H7 (cell line): Measurements from ENCODE around the gene PUSL1. TPM values are rescaled to one million over a fixed set of nuclear protein-coding genes. Genes with fewer than 3 reads are reported as not detected.
"Not testable (repeated sequence)": the region's sequence is repeated elsewhere in the genome, so short reads cannot be mapped to it uniquely, and the experiment has no call there.

Experiments used
- DNase-seq: peaks from one replicate; pipeline ENCODE4 v3.0.0; 2012
- H3K27me3 ChIP-seq: 2 replicates; pipeline ENCODE4 v1.6.0; 2011; ENCODE audit warnings: mild to moderate bottlenecking, low read length; ENCODE audit not compliant: control insufficient read depth, insufficient read depth
- H3K36me3 ChIP-seq: replicated peaks from 2 replicates; pipeline ENCODE4 v1.5.1; 2011; ENCODE audit warnings: low read length; ENCODE audit not compliant: control insufficient read depth, insufficient read depth
- H3K4me3 ChIP-seq: 2 replicates; pipeline ENCODE4 v1.5.1; 2011; ENCODE audit warnings: low read depth, mild to moderate bottlenecking, control low read depth, low read length, moderate library complexity; ENCODE audit not compliant: insufficient read depth
- total RNA-seq: library from RNA; depleted of rRNA; stranded (reverse); fragments of >200 nt; shearing (Covaris generic); gene quantifications from 2 replicates; pipeline ENCODE4 v1.2.3, GENCODE V29; 2014

The PUSL1 gene
- total RNA-seq, 1 experiment from 2014 or later = 93.5 TPM

- not testable (repeated sequence) for H3K4me3 ChIP-seq, DNase-seq, H3K27me3 ChIP-seq
- H3K36me3 ChIP-seq = peaks cover 26% of the 10 kb centered on the region
Observed at GRCh38 chr1:1316199-1316598, 7.8 kb downstream of the PUSL1 start.

GRCh38 chr1:1317420-1317819 is 9.0 kb downstream of the PUSL1 start:
- H3K36me3 ChIP-seq = peaks cover 21% of the 10 kb centered on the region
- DNase-seq = no peak
- no peak overlapping the region for H3K4me3 ChIP-seq
- H3K27me3 ChIP-seq = no peaks in the 10 kb centered on the region

GRCh38 chr1:1318131-1318652 is 9.8 kb downstream of the PUSL1 start:
- Histone ChIP-seq H3K27me3 (no peaks in the 10 kb centered on the region), H3K4me3 (no peak overlapping the region), H3K36me3 (peaks cover 16% of the 10 kb centered on the region)
- DNase-seq = no peak

DNA sequence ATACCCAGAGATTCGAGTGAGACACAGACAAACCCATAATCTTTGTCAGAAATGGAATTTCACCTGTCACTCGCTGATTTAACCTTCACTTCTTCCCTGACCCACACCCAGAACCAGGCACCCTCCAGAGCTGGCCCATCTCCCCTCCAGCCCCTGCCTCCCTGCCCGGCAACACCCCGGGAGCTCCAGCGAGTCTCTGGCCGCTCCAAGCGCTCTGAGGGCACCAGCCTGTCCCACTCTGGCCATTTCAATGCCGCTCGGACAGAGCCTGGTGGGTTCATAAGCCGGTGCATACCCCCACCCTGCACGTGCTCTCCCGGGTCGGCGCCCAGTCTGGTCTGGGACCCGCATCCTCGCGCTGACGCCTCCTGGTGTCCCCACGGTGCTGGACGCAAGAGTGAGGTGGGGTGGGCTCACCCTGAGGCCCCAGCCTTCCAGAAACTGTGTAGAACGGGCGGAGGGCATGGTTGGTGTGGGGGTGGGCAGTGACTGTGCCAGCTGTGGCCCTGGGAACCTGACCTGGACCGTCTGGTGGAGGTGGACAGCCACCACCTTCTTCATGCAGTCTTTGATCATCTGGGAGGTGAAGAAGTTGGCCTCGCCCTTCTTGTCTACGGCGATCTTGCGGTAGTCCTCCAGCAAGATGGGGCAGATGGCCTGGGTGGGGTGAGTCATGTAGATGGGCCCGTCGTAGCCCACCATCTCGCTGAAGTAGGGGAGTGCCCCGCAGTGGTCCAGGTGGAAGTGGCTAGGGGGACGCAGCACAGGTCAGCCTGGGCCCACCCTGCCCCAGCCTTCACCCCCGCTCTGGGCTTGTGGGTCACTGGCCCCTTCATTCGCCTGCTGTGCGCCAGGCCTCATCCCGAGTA is 10.6 kb downstream of the PUSL1 start:
- Histone ChIP-seq H3K36me3 (peaks cover 11% of the 10 kb centered on the region), H3K27me3 (no peaks in the 10 kb centered on the region)
- no peak for DNase-seq

GRCh38 chr1:1319646-1319941 is 11.2 kb downstream of the PUSL1 start:
- no peaks in the 10 kb centered on the region for H3K27me3 ChIP-seq
- no peak overlapping the region for H3K4me3 ChIP-seq
- no peak for DNase-seq
- H3K36me3 ChIP-seq = peaks cover 11% of the 10 kb centered on the region

More for the DNA sequence above, 10.6 kb downstream of the PUSL1 start:
- H3K4me3 ChIP-seq = no peak overlapping the region

DNA sequence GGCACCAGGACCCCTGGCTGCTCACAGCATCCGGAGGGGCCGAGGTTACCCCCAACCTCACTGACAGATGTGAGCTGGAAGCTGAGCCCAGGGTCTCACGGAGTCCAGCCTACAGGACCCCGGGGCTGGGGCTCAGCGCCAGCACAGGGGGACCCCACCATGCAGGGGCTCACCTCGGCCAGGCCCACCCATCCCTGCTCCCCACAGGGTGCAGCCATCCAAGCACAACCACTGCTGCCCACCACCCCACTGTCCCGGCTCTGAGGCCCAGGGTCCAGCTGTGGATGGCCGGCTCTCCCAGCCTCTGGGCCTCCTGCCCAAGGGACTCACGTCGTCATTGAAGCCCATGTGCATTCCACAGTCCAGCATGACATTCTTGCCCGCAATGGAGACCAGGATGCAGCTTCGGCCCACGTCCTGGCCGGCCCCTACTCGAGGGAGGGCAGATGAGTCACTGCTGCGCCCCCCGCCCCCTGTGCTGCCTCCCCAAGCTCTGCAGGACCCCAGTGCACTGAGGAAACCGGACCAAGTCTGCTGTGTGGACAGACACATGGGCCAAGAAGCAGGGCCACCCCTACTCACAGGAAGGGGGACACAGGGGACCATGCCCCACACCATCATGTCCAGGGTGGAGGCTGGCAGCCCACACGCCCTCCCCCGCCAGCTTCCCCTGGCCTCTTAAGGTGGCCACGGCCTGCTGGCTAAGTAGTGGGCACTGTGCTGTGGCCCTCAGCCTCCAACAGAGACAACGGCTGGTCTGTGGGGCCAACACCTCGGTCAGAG is 12.5 kb downstream of the PUSL1 start:
- Histone ChIP-seq H3K27me3 (no peaks in the 10 kb centered on the region), H3K4me3 (no peak overlapping the region), H3K36me3 (peaks cover 10% of the 10 kb centered on the region)
- no peak for DNase-seq

- no peaks in the 10 kb centered on the region for H3K27me3 ChIP-seq
- H3K36me3 ChIP-seq = peaks cover 10% of the 10 kb centered on the region
- H3K4me3 ChIP-seq = no peak overlapping the region
- no peak for DNase-seq
Observed at GRCh38 chr1:1321477-1321876, 13.1 kb downstream of the PUSL1 start.

- H3K36me3 ChIP-seq = peaks cover 9% of the 10 kb centered on the region
- no peaks in the 10 kb centered on the region for H3K27me3 ChIP-seq
- DNase-seq = peak; percentile 66
- H3K4me3 ChIP-seq = no peak overlapping the region
Observed at GRCh38 chr1:1322418-1322817, 14.0 kb downstream of the PUSL1 start.

DNA sequence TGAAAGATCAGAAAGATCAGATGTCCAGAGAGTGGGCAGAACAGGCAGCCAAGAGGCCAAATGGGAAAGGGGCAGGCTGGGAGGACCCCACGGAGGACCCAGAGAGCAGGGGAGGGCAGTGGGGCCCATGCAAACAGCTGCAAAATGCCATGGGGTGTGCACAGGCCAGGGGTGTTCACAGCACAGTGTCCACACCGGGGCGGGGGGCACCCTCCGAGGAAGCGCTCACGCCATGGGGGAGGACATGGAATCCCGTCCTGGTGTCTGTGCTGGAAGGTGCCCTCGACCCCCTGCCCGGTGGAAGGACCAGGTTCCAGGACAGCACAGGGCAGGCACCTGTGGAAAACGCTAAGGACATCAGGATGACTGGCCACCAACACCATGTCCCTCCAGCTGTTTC is 14.6 kb downstream of the PUSL1 start:
- H3K36me3 ChIP-seq = peaks cover 8% of the 10 kb centered on the region
- no peaks in the 10 kb centered on the region for H3K27me3 ChIP-seq
- DNase-seq = no peak
- H3K4me3 ChIP-seq = no peak overlapping the region

- Histone ChIP-seq H3K27me3 (no peaks in the 10 kb centered on the region), H3K36me3 (peaks cover 6% of the 10 kb centered on the region), H3K4me3 (peak overlapping the region; percentile 99)
- DNase-seq = no peak
Observed at GRCh38 chr1:1324084-1324523, 15.7 kb downstream of the PUSL1 start.

GRCh38 chr1:1324524-1325287 is 16.3 kb downstream of the PUSL1 start, which contains the start of the genes CPTP and INTS11:
Gene CPTP (plus strand): TSS chr1:1324802. CDS start chr1:1326911, 2,109 bp downstream.
Gene INTS11 (minus strand): TSS chr1:1324660. CDS start chr1:1324608, 52 bp downstream.
- DNase-seq = peak; percentile 100

GRCh38 chr1:1325288-1326074 is 17.1 kb downstream of the PUSL1 start:
- Histone ChIP-seq H3K36me3 (peaks cover under 1% of the 10 kb centered on the region; the same call in 1 of the 2 replicates), H3K4me3 (peak overlapping the region; percentile 99), H3K27me3 (no peaks in the 10 kb centered on the region)
- DNase-seq = peak; percentile 72

More at GRCh38 chr1:1324524-1325287, 16.3 kb downstream of the PUSL1 start, which contains the start of the genes CPTP and INTS11:
- peaks cover 2% of the 10 kb centered on the region for H3K36me3 ChIP-seq
- peak within 1 kb of the TSS; percentile 99 for H3K4me3 ChIP-seq
- no peaks in the 10 kb centered on the region for H3K27me3 ChIP-seq

- no peak overlapping the region for H3K4me3 ChIP-seq
Observed at GRCh38 chr1:1326075-1326605, 17.7 kb downstream of the PUSL1 start.

More at GRCh38 chr1:1326075-1326605, 17.7 kb downstream of the PUSL1 start:
- DNase-seq = no peak
- Histone ChIP-seq H3K27me3 (no peaks in the 10 kb centered on the region), H3K36me3 (no peaks in the 10 kb centered on the region; the same call in 1 of the 2 replicates)
